Right lung (tissue), 5 donors: ENCODE data around the gene KCNG2. TPM values are rescaled to one million over a fixed set of nuclear protein-coding genes. Genes with fewer than 3 reads are reported as not detected.

Experiments
- DNase-seq, 2 donors: peaks; one replicate each; pipeline ENCODE4 v3.0.0-alpha.2; 2013
- polyA plus RNA-seq, 5 donors: library from polyadenylated mRNA; unstranded; fragments of 120-200 nt; gene quantifications; one replicate each; pipeline versions ENCODE4 v1.2.1 to v1.2.3, GENCODE V29; 2013; ENCODE audit warnings: inconsistent platforms in 1 of 5, low replicate concordance in 1 of 5; ENCODE audit not compliant: insufficient read length in 5 of 5, insufficient read depth in 1 of 5

Gene KCNG2
- polyA plus RNA-seq, 5 donors = 0.16 to 0.35 (median 0.23) TPM

GRCh38 chr18:79904357-79905147 is 106.8 kb downstream of the KCNG2 start:
- DNase-seq = no peak

GRCh38 chr18:79905389-79905911 is 107.7 kb downstream of the KCNG2 start:
- DNase-seq = no peak

DNA sequence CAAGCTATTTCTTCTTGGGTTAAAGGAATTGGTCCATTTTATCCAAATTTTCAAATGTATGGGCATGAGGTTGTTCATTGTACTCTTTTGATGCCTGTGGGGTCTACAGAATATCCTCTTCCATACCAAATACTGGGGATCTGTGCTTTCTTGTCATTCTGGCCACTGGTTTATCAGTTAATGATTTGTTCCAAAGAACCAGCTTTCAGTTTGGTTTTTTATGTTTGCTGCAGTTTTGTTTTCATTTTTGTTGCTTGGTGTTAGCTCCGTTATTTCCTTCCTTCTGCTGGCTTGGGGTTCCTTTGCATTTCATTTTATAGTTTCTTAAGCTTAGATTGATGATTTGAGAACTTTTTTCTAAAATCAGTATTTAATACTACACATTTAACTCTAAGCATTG is 108.3 kb downstream of the KCNG2 start:
- no peak for DNase-seq

DNA sequence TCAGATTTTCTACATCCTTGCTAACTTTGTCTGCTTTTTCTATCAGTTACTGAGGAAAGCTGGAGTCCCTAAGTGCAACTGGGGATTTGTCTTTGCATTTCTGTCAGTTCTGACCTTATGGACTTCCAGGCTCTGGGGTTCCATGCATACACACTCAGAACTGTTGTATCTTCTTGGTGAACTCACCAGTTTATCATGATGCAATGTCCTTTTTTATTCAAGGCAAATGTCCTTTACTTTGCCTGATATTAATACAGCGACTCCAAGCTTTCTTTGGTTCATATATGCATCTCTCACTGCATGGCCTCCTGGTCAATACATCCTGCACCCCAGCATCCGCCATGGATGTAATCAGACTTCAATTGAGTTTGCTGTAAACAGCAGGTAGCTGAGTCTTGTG is 109.0 kb downstream of the KCNG2 start:
- DNase-seq = no peak

- DNase-seq = no peak
Observed at GRCh38 chr18:79910563-79911343, 113.0 kb downstream of the KCNG2 start.

DNA sequence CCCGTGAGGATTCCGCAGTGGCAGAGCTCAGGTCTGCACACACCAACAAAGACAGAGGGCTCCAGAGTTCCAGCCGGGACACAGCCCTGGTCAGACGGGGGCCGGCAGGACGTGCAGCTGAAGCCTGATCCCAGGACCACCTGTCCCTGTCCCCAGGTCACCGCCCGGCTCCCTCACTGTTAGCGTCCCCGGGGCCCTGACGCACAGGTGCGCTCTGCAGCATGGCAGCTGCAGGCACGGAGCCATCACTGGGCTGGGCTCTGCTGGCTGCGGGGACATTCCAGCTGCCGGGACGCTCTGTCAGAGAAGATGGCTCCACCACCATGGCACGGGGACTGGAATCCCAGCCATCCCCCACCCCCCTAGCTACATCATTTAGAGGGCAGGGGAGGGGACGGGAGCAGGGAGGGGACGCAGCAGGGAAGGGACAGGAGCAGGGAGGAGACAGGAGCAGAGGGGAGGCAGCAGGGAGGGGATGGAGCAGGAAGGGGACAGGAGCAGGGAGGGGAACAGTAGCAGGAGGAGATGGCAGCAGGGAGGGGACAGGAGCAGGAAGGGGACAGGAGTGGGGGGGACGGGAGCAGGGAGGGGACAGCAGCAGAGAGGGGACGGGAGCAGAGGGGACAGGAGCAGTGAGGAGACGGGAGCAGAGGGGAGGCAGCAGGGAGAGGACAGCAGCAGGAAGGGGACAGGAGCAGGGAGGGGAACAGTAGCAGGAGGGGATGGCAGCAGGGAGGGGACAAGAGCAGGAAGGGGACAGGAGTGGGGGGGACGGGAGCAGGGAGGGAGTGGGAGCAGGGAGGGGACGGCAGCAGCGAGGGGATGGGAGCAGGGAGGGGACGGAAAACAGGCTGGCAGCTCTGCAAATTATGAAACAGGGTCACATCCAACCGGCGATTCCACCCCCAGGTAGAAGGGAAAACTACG is 113.9 kb downstream of the KCNG2 start:
- no peak for DNase-seq

DNA sequence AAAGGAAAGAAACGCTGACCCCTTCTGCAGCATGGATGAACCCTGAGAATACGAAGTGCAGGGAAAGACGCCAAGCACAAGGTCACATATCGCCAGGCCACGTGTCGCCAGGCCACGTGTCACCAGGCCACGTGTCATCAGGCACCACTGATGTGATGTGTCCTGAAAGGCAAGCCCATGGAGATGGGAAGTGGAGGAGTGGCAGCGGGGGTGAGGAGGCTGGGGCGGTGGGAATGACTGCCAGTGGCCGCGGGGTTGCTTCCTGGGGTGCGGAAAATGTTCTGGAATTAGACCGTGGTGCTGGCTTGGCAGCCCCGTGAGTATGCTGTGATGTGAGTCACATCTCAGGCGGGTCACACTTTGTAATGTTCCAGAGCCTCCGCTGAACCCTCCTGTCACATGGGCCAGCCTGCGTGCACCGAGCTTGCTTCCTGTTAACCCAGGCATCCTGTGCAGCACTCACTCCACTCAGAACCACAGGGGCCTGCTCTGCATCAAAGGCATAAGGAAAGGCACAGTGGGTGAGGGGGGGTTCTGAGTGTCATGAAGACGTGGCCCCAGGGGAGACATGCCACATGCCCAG is 114.8 kb downstream of the KCNG2 start:
- DNase-seq = no peak

DNA sequence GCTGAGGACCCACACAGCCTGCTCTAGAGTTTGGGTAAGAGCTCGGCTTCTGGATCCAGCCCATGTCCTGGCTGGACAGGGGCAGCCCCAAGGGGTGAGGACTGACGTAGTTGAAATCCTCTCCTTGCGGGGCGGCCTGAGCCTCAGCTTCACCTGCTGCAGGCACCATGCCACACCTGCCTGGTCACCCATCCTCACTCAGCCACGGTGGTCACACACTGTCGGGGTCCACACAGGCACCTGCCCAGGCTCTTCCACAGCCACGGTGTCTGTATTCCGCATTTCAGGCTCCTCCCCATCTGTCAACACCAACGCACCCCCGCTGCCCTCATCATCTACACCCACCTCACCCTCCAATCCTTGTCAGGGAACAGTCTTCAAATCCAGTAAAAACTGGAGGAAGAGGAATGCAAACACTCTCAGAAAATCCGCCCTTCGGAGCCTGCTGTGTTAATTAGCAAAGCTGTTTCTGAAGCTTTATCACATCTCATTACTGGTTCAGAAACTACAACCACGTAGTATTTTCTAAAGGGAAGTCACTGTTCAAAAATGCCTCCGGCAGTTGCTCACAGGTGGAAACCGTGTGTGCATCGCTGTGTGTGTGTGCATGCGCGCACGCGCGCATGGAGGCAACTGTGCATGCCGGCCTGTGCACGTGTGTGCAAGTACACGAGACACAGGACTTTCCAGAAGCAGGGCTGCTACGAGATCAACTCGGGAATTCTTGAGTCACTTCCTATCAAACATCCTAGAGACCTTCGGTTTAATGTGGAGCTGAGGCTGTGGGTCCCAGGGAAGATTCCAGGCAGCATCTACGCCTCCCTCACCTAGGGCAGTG is 115.5 kb downstream of the KCNG2 start:
- no peak for DNase-seq

DNA sequence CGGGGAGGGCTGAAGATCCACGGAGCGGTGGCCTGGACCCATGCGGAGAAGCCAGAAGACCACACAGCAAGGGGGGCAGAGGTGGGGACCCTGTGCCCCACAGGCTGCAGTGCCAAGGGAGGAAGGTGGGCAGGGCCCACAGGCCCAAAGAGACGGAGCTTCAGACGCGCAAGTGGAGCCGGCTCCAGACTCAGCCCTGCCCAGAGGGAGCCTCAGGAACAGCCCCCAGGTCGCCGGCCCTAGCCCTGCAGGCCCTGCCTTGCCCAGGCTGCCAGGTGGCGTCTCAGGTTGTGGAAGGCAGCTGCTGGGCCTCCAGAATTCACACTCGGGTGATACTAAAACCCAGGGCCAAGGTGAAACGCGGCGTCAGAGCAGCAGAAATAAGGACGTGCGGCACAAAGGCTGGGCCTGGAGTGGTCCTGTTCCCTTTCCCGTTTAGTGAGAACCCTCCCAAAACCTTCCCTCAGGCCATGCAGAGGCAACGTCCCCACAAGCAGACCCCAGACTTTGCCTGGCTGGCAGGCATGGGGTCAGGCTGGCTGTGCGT is 116.9 kb downstream of the KCNG2 start:
- no peak for DNase-seq

DNA sequence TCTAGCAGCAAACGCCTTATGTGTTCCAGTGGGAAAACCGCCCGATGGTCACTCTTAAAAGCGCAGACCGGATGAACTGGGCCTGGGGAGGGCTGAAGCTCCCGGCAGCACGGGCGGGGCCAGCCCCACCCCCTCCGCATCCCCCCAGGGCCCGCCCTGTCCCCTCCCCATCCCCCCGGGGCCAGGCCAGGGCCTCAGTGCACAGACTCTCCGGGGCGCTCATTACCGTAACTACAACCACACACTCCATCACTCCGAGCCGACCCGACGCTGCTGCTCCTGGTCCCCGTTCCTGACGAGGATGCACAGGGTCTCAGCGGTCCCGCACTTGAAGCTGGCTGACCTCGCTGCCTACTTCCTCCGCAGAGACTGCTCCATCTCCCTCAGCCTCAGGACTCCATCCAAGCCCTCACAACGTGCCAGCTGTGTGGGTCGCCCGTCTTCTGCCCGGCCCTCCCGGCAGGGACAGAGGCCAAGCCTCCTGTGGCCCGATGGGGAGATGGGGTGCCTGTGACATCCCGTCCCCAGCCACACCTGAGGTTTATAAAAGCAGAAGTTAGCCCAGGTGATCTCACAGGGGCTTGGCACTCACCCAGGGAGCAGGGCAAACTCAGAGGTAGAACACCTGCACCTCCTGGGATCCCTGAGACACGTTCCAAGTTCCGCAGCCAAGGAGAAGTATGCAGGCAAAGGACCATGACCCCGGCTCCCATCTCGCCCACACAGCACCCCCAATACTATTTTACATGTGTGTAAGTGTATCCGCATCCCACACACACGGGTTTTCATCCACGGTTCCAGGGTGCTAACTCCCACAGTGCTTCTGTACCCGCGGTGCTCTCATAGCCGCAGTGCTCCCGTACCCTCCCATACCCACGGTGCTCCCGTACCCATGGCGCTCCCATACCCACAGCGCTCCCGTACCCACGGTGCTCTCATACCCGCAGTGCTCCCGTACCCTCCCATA is 117.7 kb downstream of the KCNG2 start:
- DNase-seq = no peak

GRCh38 chr18:79916128-79916494 is 118.4 kb downstream of the KCNG2 start:
- no peak for DNase-seq

- DNase-seq = no peak
Observed at GRCh38 chr18:79916546-79917168, 118.9 kb downstream of the KCNG2 start.

- no peak for DNase-seq
Observed at GRCh38 chr18:79917169-79917852, 119.6 kb downstream of the KCNG2 start.

GRCh38 chr18:79917853-79918614 is 120.3 kb downstream of the KCNG2 start:
- no peak for DNase-seq

DNA sequence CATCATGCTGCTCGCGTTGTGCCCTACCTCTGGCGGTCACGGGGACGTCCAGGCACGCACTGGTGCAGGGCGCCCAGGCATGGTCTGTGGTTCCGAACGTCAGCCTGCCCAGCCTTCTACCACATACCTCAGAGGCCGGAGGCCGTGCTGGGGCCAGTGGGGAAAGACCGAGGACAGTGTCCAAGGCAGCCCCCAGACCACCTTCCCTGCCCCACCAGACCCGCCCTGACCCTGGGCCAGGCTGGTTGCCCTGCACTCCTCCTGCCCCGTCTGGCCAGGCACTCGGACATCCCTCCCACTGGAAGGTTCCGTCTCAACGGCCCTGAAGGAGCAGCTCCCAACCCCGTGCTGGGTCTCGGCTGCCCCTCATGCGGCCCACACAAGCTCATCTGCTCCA is 120.9 kb downstream of the KCNG2 start:
- DNase-seq = no peak

DNA sequence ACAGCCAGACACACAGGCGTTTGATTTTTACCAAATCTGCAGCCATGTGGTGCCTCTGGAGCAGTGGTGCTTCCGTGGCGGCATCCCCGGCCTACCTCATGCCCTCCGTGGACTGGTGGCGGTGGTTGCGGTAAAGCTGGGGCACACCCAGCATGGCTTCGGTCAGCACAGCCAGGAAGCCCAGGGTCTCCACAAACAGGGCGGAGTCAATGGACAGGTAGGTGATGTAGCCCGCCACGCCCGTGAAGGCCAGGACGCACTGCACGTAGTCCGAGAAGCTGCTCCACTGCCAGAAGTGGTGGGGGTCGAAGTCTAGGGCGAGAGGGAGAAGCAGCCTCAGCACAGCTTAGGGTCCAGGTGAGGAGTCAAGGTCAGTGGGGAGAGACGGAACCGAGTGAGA is 121.4 kb downstream of the KCNG2 start:
- no peak for DNase-seq
